ENCODE measurements around the gene HAGHL.

HAGHL gene

DNA sequence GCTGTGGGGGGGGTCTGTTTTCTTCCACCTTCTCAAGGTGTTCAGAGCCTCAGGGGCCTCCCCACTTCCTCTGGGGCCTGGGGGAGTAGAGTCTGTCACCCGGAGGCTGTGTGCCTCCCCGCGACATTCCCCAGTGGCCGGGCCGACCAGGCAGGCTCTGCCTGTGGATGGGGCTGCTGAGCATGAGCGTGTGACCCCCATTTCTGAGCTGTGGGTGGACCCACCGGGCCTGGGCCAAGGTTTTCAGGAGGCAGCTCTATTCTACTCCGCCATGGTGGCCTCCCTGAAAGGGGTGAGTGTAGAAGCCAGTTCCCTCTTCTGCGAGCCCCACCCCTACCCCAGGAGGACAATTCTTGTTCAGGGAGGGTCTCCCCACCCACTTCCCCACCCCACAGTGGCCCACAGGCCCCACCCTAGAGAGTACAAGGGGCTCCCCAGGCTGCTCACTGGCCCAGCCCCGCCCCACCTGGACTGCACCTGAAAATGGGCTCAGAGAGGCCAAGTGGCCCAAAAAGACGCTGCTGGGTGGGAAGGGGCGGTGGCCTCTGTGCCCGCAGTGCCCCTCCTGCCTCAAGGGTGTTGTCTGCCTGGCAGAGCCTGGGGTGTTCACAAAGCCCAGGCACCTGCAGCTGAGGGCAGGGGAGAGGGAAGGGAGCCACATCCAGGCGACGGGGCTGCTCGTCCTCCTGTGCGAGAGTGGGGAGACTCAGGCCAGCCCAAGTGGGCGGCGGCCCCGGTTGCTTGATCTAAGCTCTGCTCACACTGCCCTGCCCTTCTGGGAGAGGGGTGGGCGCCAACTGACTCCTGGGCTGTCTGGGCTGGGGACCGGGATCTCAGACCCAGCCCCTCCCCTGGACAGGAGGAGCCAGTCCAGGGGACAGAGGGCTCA, 35.0 kb downstream of the HAGHL start:
- Histone ChIP-seq H3K9me2 (replicated peaks; ENCODE audit: low read depth, low read length) (no peaks in the 10 kb centered on the region), H3K79me2 (ENCODE audit: insufficient read depth, low read length) (no peaks in the 10 kb centered on the region), H3K27me3 (ENCODE audit: insufficient read depth, low read length, poor library complexity, severe bottlenecking) (no peaks in the 10 kb centered on the region), H4K20me1 (ENCODE audit: insufficient read depth, low read length, poor library complexity, severe bottlenecking) (no peaks in the 10 kb centered on the region), H3K36me3 (ENCODE audit: insufficient read depth, low read length) (no peaks in the 10 kb centered on the region), H3K4me1 (ENCODE audit: insufficient read depth, low read length, poor library complexity, severe bottlenecking) (no peaks in the 10 kb centered on the region), H3K4me2 (ENCODE audit: low read depth, low read length, poor library complexity, severe bottlenecking) (no peak overlapping the region), H3K4me3 (ENCODE audit: low read length, poor library complexity, severe bottlenecking) (no peak overlapping the region), H3F3A (ENCODE audit: low read depth) (no peaks in the 10 kb centered on the region), H3K9ac (ENCODE audit: low read depth, low read length, poor library complexity, severe bottlenecking) (no peak overlapping the region), H3K9me3 (ENCODE audit: insufficient read depth, low read depth, low read length) (no peaks in the 10 kb centered on the region), H2AFZ (ENCODE audit: low read length) (no peak overlapping the region)
- TF ChIP-seq EZH2phosphoT487 (IDR thresholded peaks at IDR 0.05; ENCODE audit: borderline replicate concordance), result no peak
- TF ChIP-seq, protein P1, sequence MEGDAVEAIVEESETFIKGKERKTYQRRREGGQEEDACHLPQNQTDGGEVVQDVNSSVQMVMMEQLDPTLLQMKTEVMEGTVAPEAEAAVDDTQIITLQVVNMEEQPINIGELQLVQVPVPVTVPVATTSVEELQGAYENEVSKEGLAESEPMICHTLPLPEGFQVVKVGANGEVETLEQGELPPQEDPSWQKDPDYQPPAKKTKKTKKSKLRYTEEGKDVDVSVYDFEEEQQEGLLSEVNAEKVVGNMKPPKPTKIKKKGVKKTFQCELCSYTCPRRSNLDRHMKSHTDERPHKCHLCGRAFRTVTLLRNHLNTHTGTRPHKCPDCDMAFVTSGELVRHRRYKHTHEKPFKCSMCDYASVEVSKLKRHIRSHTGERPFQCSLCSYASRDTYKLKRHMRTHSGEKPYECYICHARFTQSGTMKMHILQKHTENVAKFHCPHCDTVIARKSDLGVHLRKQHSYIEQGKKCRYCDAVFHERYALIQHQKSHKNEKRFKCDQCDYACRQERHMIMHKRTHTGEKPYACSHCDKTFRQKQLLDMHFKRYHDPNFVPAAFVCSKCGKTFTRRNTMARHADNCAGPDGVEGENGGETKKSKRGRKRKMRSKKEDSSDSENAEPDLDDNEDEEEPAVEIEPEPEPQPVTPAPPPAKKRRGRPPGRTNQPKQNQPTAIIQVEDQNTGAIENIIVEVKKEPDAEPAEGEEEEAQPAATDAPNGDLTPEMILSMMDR (conservative IDR thresholded peaks at IDR 0.05; ENCODE audit: low read length), result no peak

DNA sequence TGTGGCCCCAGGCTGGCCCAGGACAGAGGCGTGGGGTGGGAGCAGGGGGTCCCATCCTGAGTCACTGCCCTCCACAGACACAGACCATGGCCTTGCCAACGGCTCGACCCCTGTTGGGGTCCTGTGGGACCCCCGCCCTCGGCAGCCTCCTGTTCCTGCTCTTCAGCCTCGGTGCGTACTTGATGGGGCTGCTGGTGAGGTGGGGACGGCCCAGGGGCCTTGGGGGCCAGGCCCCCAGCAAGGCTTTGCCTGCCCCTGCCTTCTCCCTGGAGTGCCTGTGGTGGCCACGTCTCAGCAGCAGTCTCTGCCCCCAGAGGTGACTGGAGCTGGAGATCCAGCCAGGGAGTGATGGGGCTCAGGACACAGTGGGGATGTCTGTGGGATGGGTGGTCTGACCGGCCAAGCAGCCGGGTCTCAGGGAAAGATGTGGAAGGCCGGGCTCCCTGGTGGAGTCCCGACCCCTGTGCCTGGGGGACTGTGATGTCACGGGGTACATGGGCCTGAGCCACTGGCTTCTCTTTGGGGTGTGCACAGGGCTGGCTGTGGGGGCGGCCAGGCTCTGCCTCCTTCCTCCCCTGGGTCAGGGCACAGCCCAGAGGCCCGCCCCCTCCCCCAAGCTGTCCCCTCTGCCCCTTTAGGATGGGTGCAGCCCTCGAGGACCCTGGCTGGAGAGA, 35.8 kb downstream of the HAGHL start:
- Histone ChIP-seq H3K4me1 (ENCODE audit: insufficient read depth, low read length, poor library complexity, severe bottlenecking) (no peaks in the 10 kb centered on the region), H3K27me3 (ENCODE audit: insufficient read depth, low read length, poor library complexity, severe bottlenecking) (no peaks in the 10 kb centered on the region), H3K4me2 (ENCODE audit: low read depth, low read length, poor library complexity, severe bottlenecking) (no peak overlapping the region), H3K9ac (ENCODE audit: low read depth, low read length, poor library complexity, severe bottlenecking) (no peak overlapping the region), H4K20me1 (ENCODE audit: insufficient read depth, low read length, poor library complexity, severe bottlenecking) (no peaks in the 10 kb centered on the region), H3K36me3 (ENCODE audit: insufficient read depth, low read length) (no peaks in the 10 kb centered on the region), H2AFZ (ENCODE audit: low read length) (no peak overlapping the region), H3K9me2 (replicated peaks; ENCODE audit: low read depth, low read length) (no peaks in the 10 kb centered on the region), H3K79me2 (ENCODE audit: insufficient read depth, low read length) (no peaks in the 10 kb centered on the region), H3K9me3 (ENCODE audit: insufficient read depth, low read depth, low read length) (no peaks in the 10 kb centered on the region), H3F3A (ENCODE audit: low read depth) (no peaks in the 10 kb centered on the region), H3K4me3 (ENCODE audit: low read length, poor library complexity, severe bottlenecking) (no peak overlapping the region)
- TF ChIP-seq EZH2phosphoT487 (IDR thresholded peaks at IDR 0.05; ENCODE audit: borderline replicate concordance), result no peak
- TF ChIP-seq, protein P1 (conservative IDR thresholded peaks at IDR 0.05; ENCODE audit: low read length), result no peak

DNA sequence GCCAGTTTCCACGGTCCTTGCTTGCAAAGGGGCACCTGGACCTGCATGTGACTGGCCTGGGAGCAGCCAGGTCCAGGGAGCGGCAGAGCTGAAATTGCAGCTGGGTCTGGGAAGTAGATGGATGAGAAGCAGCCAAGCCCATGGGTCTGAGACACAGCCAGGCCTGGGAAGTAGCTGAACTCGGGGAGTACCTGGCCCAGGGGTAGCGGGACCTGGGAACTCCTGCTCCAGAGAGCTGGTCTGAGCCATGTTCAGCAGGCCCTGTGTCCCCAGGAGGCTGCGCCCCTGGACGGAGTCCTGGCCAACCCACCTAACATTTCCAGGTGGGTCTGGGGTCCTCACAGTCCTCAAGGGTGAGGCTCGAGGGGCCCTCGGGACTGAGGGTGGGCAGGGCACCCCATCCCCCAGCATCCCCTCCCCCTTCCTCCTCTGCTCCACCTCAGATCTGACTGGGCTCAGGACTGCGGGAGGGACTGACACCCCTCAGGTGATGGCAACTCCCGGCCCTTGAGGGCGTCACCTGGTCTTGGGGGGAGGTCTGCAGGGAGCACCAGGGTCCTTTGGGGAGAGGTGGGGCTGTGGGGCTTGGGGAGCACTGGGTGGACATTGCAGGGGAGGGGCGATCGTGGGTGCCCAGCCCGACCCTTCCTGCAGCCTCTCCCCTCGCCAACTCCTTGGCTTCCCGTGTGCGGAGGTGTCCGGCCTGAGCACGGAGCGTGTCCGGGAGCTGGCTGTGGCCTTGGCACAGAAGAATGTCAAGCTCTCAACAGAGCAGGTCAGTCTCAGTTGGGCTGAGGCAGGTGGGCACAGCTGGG, 36.7 kb downstream of the HAGHL start:
- no peaks in the 10 kb centered on the region for H3K4me1 ChIP-seq (ENCODE audit: insufficient read depth, low read length, poor library complexity, severe bottlenecking)
- H2AFZ ChIP-seq (ENCODE audit: low read length), result no peak overlapping the region
- no peaks in the 10 kb centered on the region for H4K20me1 ChIP-seq (ENCODE audit: insufficient read depth, low read length, poor library complexity, severe bottlenecking)
- H3K36me3 ChIP-seq (ENCODE audit: insufficient read depth, low read length), result no peaks in the 10 kb centered on the region
- H3K27me3 ChIP-seq (ENCODE audit: insufficient read depth, low read length, poor library complexity, severe bottlenecking), result no peaks in the 10 kb centered on the region
- H3K9me3 ChIP-seq (ENCODE audit: insufficient read depth, low read depth, low read length), result no peaks in the 10 kb centered on the region
- H3K4me2 ChIP-seq (ENCODE audit: low read depth, low read length, poor library complexity, severe bottlenecking), result no peak overlapping the region
- TF ChIP-seq, protein P1 (conservative IDR thresholded peaks at IDR 0.05; ENCODE audit: low read length), result no peak
- no peak for TF ChIP-seq EZH2phosphoT487 (IDR thresholded peaks at IDR 0.05; ENCODE audit: borderline replicate concordance)
- H3K4me3 ChIP-seq (ENCODE audit: low read length, poor library complexity, severe bottlenecking), result no peak overlapping the region
- no peaks in the 10 kb centered on the region for H3F3A ChIP-seq (ENCODE audit: low read depth)
- no peaks in the 10 kb centered on the region for H3K9me2 ChIP-seq (replicated peaks; ENCODE audit: low read depth, low read length)
- H3K79me2 ChIP-seq (ENCODE audit: insufficient read depth, low read length), result no peaks in the 10 kb centered on the region
- H3K9ac ChIP-seq (ENCODE audit: low read depth, low read length, poor library complexity, severe bottlenecking), result no peak overlapping the region

All from Loucy (cell line).